AG10803 (cell line): ENCODE measurements around the gene GNMT.

Source experiments
- DNase-seq: peaks from one replicate; pipeline ENCODE4 v3.0.0; 2010; ENCODE audit warnings: low read depth
- H3K4me3 ChIP-seq: 2 replicates; pipeline ENCODE4 v1.5.1; 2011; ENCODE audit warnings: mild to moderate bottlenecking, low read length, control low read depth
- TF ChIP-seq, protein P1 (sequence below): conservative IDR thresholded peaks from 2 replicates; pipeline ENCODE4 v1.5.1; 2011; ENCODE audit warnings: mild to moderate bottlenecking, low read length, control low read depth, inconsistent platforms

GNMT gene

DNA sequence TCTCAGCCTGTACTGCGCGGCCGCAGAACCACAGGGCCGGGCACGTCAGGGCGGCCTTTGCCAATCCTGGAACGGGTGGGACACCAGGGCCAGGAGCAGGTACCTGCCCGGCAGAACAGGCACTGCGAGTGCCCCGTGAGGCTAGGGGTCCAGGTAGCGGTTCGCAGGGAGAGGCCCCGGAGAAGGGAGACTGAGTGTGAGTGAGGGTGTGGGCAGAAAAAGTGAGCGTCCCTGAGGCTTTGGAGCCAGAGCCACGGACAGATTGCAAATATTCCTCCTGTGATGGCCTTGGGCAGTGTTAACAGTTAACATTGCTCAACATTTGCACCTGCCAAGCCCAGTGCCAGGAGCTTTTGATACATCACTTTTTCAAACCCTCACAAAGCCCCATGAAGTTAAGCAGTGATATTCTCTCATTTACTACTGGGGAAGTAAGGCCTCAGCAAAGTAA lies 491 bp downstream of the GNMT start:
- DNase-seq, result no peak
- TF ChIP-seq, protein P1, sequence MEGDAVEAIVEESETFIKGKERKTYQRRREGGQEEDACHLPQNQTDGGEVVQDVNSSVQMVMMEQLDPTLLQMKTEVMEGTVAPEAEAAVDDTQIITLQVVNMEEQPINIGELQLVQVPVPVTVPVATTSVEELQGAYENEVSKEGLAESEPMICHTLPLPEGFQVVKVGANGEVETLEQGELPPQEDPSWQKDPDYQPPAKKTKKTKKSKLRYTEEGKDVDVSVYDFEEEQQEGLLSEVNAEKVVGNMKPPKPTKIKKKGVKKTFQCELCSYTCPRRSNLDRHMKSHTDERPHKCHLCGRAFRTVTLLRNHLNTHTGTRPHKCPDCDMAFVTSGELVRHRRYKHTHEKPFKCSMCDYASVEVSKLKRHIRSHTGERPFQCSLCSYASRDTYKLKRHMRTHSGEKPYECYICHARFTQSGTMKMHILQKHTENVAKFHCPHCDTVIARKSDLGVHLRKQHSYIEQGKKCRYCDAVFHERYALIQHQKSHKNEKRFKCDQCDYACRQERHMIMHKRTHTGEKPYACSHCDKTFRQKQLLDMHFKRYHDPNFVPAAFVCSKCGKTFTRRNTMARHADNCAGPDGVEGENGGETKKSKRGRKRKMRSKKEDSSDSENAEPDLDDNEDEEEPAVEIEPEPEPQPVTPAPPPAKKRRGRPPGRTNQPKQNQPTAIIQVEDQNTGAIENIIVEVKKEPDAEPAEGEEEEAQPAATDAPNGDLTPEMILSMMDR, result no peak
- peak overlapping the region; percentile 55 for H3K4me3 ChIP-seq

DNA sequence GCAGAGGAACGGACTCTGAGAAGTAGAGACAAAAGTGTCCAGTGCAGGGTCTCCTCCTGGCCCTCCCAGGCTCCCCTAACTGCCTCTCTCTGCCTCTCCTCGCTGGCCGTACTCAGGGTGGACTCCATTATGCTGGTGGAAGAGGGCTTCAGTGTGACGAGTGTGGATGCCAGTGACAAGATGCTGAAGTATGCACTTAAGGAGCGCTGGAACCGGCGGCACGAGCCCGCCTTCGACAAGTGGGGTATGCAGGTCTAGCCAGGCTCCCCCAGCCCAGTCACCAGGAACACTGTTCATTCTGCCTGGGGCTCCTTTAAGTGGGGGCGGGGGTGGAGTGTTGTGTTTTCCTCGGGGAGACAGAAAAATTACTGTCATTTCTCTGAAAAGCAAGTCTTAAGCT lies 1.5 kb downstream of the GNMT start:
- no peak overlapping the region for H3K4me3 ChIP-seq
- DNase-seq, result no peak
- TF ChIP-seq, protein P1, result no peak

- DNase-seq, result no peak
- H3K4me3 ChIP-seq, result no peak overlapping the region
- TF ChIP-seq, protein P1, result no peak
Observed at GRCh38 chr6:42962502-42963178, 2.1 kb downstream of the GNMT start.

GRCh38 chr6:42963179-42963854 lies 2.8 kb downstream of the GNMT start:
- H3K4me3 ChIP-seq, result no peak overlapping the region
- TF ChIP-seq, protein P1, result no peak
- no peak for DNase-seq

- peak; percentile 30 for DNase-seq
- TF ChIP-seq, protein P1, result peak; percentile 27; the same call in 1 of the 2 replicates
- H3K4me3 ChIP-seq, result no peak overlapping the region
Observed at GRCh38 chr6:42963855-42964605, 3.5 kb downstream of the GNMT start.

- no peak for DNase-seq
- TF ChIP-seq, protein P1, result no peak
- no peak overlapping the region for H3K4me3 ChIP-seq
Observed at GRCh38 chr6:42966571-42966970, 6.0 kb downstream of the GNMT start.
